GM18502 (cell line): ENCODE measurements around the gene PAMR1.

Source experiments
- ATAC-seq: cut with Tn5 transposase; IDR thresholded peaks from one replicate; pipeline ENCODE4 v1.9.1; 2021; ENCODE audit warnings: mild to moderate bottlenecking; ENCODE audit not compliant: unreplicated experiment, poor library complexity

The PAMR1 gene

GRCh38 chr11:35463331-35463751 lies 62.1 kb downstream of the PAMR1 start:
- ATAC-seq: no peak

GRCh38 chr11:35461917-35462538 lies 63.4 kb downstream of the PAMR1 start:
- no peak for ATAC-seq

- ATAC-seq: no peak
Observed at GRCh38 chr11:35459489-35459888, 65.9 kb downstream of the PAMR1 start.

- ATAC-seq: no peak
Observed at GRCh38 chr11:35458846-35459245, 66.6 kb downstream of the PAMR1 start.

GRCh38 chr11:35454362-35454761 lies 71.1 kb downstream of the PAMR1 start:
- ATAC-seq: no peak

GRCh38 chr11:35436581-35437250 lies 88.7 kb downstream of the PAMR1 start:
- ATAC-seq: no peak

GRCh38 chr11:35433588-35433987 lies 91.8 kb downstream of the PAMR1 start:
- no peak for ATAC-seq

- no peak for ATAC-seq
Observed at GRCh38 chr11:35432464-35432863, 93.0 kb downstream of the PAMR1 start.

GRCh38 chr11:35427071-35427470 lies 98.3 kb downstream of the PAMR1 start:
- ATAC-seq: no peak

GRCh38 chr11:35426351-35426750 lies 99.1 kb downstream of the PAMR1 start:
- no peak for ATAC-seq

GRCh38 chr11:35425603-35426212 lies 99.7 kb downstream of the PAMR1 start:
- ATAC-seq: no peak

GRCh38 chr11:35424157-35424940 lies 101.1 kb downstream of the PAMR1 start:
- ATAC-seq: no peak

- ATAC-seq: no peak
Observed at GRCh38 chr11:35420371-35420770, 105.0 kb downstream of the PAMR1 start.

GRCh38 chr11:35419830-35420333 lies 105.5 kb downstream of the PAMR1 start:
- ATAC-seq: no peak

- ATAC-seq: no peak
Observed at GRCh38 chr11:35419184-35419829, 106.1 kb downstream of the PAMR1 start, which contains the start of gene SLC1A2. TSS of gene SLC1A2 (minus strand) at chr11:35419558. CDS start at chr11:35418966, 592 bp downstream.

GRCh38 chr11:35418282-35419183 lies 106.9 kb downstream of the PAMR1 start:
- no peak for ATAC-seq

GRCh38 chr11:35415487-35415886 lies 109.9 kb downstream of the PAMR1 start:
- no peak for ATAC-seq

- no peak for ATAC-seq
Observed at GRCh38 chr11:35414776-35415175, 110.6 kb downstream of the PAMR1 start.

GRCh38 chr11:35414311-35414710 lies 111.1 kb downstream of the PAMR1 start:
- no peak for ATAC-seq
